AG08395 (cell line): ENCODE data around the gene EMC9.

Experiments
- DNase-seq: peaks from one replicate; pipeline ENCODE4 v3.0.0; 2012; ENCODE audit warnings: mixed read lengths, low spot score

EMC9 gene

GRCh38 chr14:24131549-24131966 lies 9.8 kb downstream of the EMC9 start:
- no peak for DNase-seq

- no peak for DNase-seq
Measured at GRCh38 chr14:24130717-24131548, 10.5 kb downstream of the EMC9 start.

DNA sequence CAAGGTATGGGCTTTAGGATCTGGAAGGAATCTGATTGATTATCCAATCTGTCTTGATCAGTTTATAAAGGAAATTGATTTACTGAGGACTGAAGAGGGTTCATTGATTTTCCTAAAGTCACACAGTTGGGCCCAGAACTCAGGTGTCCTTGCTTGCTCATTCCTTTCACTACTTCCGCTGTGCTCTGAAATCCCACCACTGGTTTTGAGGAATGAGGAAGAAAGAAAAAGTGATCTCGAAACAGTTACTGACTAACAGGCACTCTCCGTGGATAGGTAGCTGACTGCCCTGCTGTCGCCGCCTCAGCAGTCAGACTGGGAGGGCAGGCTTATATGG lies 11.0 kb downstream of the EMC9 start, which contains the start of gene FITM1:
FITM1 (plus strand) TSS at position 280 of the 337 bp plus-strand sequence. CDS start 905 bp downstream, outside the sequence.
- no peak for DNase-seq

- DNase-seq, result no peak
Measured at GRCh38 chr14:24129410-24129998, 11.9 kb downstream of the EMC9 start.

GRCh38 chr14:24127673-24128072 lies 13.7 kb downstream of the EMC9 start:
- DNase-seq, result no peak

DNA sequence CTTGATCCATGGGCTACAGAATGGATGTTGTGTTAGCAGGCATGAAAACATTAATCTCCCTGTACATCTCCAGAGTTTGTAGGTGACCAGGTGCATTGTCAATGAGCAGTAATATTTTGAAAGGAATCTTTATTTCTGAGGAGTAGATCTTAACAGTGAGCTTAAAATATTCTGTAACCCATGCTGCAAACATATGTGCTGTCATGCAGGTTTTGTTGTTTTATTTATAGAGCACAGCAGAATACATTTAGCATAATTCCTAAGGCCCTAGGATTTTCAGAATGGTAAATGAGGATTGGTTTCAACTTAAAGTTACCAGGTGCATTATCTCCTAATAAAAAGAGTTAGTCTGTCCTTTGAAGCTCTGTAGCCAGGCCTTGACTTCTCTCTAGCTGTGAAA lies 14.5 kb downstream of the EMC9 start:
- no peak for DNase-seq

GRCh38 chr14:24123424-24124417 lies 17.7 kb downstream of the EMC9 start:
- no peak for DNase-seq

- no peak for DNase-seq
Measured at GRCh38 chr14:24122898-24123297, 18.5 kb downstream of the EMC9 start.

DNA sequence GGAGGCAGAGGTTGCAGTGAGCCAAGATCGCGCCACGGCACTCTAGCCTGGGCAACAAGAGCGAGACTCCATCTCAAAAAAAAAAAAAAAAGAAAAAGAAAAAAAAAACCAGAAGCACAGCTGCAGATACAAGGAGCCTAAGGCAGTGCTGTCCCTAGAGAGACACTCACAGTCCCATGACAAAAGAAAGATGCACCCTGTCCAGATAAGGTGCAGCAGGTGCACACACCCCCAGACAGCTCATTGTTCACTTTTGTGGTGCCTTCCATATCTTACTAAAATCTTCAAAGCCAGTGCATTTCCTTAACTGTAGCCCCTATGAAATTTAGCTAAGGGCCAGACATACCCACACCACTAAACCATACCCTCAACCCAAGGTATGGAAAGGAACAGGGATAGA lies 19.0 kb downstream of the EMC9 start:
- DNase-seq, result no peak

GRCh38 chr14:24121210-24121609 lies 20.2 kb downstream of the EMC9 start:
- DNase-seq, result no peak

- DNase-seq, result no peak
Measured at GRCh38 chr14:24119691-24120090, 21.7 kb downstream of the EMC9 start.

DNA sequence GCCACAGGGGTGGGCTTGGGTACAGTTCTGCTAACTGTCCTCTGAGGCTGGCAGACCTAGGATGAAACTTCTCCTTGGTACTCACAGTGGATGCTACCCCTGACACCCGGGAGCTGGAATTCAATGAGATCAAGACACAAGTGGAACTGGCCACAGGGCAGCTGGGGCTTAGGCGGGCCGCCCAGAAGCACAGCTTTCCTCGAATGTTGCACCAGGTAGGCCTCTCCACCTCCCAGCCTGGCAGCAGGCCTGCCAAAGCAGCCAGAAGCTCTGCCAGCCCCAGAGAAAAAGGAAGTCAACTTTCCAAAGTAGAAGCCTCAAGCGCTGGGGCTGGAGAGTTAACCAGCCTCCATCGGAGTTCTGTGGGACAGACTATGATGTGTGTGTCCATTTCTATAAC lies 24.2 kb downstream of the EMC9 start:
- no peak for DNase-seq

DNA sequence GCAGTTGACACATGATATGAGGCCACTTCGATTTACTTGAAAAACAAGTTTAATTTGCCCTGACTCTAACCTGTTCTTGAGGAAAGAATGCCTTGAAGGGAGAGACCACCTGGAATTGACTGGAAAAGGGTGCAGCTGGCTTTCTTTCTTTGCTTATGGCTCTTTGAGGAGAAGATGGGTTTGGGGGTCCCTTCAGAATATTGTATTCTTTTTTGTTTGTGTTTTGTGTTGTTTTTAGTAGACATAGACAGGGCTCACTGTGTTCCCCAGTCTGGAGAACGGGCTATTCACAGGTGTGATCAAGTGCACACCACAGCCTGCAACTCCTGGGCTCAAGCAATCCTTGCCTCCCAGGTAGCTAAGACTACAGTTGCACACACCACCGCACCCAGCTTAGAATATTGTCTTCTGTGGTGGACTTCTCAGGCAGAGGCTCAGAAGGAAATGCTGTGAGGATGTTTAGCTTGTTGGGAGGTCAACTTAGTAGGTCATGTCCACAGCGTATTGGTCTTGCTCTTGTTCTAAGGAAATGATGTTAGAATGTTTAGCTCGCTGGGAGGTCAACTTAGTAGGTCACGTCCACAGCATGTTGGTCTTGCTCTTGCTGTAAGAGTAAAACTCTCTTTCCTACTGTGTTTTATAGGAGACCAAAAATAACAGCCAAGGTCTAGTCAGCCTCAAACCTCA lies 25.1 kb downstream of the EMC9 start:
- DNase-seq, result no peak

GRCh38 chr14:24115422-24116127 lies 25.8 kb downstream of the EMC9 start:
- DNase-seq, result no peak

- peak; percentile 99 for DNase-seq
Measured at GRCh38 chr14:24114532-24115421, 26.6 kb downstream of the EMC9 start, which contains the start of the genes DCAF11 and NRL. Gene DCAF11 (plus strand): TSS chr14:24114777. CDS start chr14:24115595, 818 bp downstream. Gene NRL (minus strand): TSS chr14:24114949. CDS start chr14:24082848, 32,101 bp downstream.

- DNase-seq, result peak; percentile 81
Measured at GRCh38 chr14:24113801-24114531, 27.4 kb downstream of the EMC9 start.

DNA sequence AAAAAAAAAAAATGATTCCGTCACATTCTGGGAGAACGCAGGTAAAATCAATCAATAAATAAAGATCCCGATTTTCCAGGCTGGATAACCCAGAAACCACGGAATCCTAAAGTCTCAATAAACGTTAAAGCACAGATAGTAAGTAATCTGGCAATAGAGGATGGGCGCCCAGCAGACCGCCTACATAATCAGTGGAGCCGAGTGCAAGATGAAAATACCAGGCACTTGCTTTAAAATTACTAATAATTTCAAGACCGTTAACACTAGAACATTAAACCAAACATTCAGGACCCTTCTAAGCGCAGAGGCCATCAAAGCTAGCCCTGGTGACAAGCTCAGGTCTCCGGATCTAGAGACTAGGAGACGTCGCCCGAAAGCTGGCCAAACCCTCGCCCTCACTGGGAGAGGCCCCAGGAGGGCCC lies 28.0 kb downstream of the EMC9 start:
- DNase-seq, result no peak

- DNase-seq, result no peak
Measured at GRCh38 chr14:24110523-24110922, 30.9 kb downstream of the EMC9 start.

- DNase-seq, result no peak
Measured at GRCh38 chr14:24110060-24110459, 31.3 kb downstream of the EMC9 start.
